Activated CD4-positive, alpha-beta T cell treated with anti-CD3 and anti-CD28 coated beads, Interleukin-2, amount 50 U/mL, for 16 hours (primary cell): Measurements from ENCODE around the gene DYNLT1.
"Not testable (repeated sequence)": the region's sequence is repeated elsewhere in the genome, so short reads cannot be mapped to it uniquely, and the experiment has no call there.

ENCODE experiments used
- DNase-seq: peaks from one replicate; pipeline ENCODE4 v3.0.0-alpha.2; 2020

The DYNLT1 gene

GRCh38 chr6:158621694-158622544 is 22.6 kb downstream of the DYNLT1 start:
- no peak for DNase-seq

- DNase-seq: no peak
Observed at GRCh38 chr6:158620963-158621693, 23.4 kb downstream of the DYNLT1 start.

GRCh38 chr6:158619922-158620801 is 24.4 kb downstream of the DYNLT1 start:
- DNase-seq: no peak

- DNase-seq: not testable (repeated sequence)
Observed at GRCh38 chr6:158618289-158618688, 26.3 kb downstream of the DYNLT1 start.

GRCh38 chr6:158614606-158615005 is 29.9 kb downstream of the DYNLT1 start:
- not testable (repeated sequence) for DNase-seq

GRCh38 chr6:158611541-158612370 is 32.8 kb downstream of the DYNLT1 start:
- DNase-seq: no peak

GRCh38 chr6:158611039-158611438 is 33.5 kb downstream of the DYNLT1 start:
- no peak for DNase-seq

GRCh38 chr6:158610319-158610968 is 34.1 kb downstream of the DYNLT1 start:
- DNase-seq: no peak

- DNase-seq: no peak
Observed at GRCh38 chr6:158609455-158610155, 34.9 kb downstream of the DYNLT1 start.

- DNase-seq: no peak
Observed at GRCh38 chr6:158608221-158608620, 36.3 kb downstream of the DYNLT1 start.

GRCh38 chr6:158607411-158608170 is 37.0 kb downstream of the DYNLT1 start:
- DNase-seq: no peak

- DNase-seq: no peak
Observed at GRCh38 chr6:158606935-158607334, 37.6 kb downstream of the DYNLT1 start.

- not testable (repeated sequence) for DNase-seq
Observed at GRCh38 chr6:158606011-158606410, 38.5 kb downstream of the DYNLT1 start.

- peak; percentile 56 for DNase-seq
Observed at GRCh38 chr6:158605266-158605878, 39.2 kb downstream of the DYNLT1 start.

- DNase-seq: no peak
Observed at GRCh38 chr6:158604048-158604406, 40.5 kb downstream of the DYNLT1 start.

GRCh38 chr6:158603261-158604047 is 41.1 kb downstream of the DYNLT1 start:
- no peak for DNase-seq

GRCh38 chr6:158599635-158600034 is 44.9 kb downstream of the DYNLT1 start:
- DNase-seq: no peak

- DNase-seq: no peak
Observed at GRCh38 chr6:158597565-158597964, 47.0 kb downstream of the DYNLT1 start.

GRCh38 chr6:158596861-158597260 is 47.7 kb downstream of the DYNLT1 start:
- DNase-seq: no peak
